ENCODE data around the gene ETV5. TPM values are rescaled to one million over a fixed set of nuclear protein-coding genes. Genes with fewer than 3 reads are reported as not detected.

ETV5 gene
- total and polyA plus RNA-seq, 2 of the 4 experiments (the other 2 are of a cell fraction), result 15.7 to 20.1 TPM

GRCh38 chr3:186080849-186081438 is 27.9 kb downstream of the ETV5 start:
- CTCF ChIA-PET, result no interaction called here
- no peak overlapping the region for H3K18ac ChIP-seq (ENCODE audit: low read depth, low read length)
- no CpG with 5 or more reads among the region's 5 CpGs for WGBS, 2 experiments (ENCODE audit: extremely low coverage in 2 of 2, insufficient read length in 1 of 2)

More at GRCh38 chr3:186080849-186081438, 27.9 kb downstream of the ETV5 start:
- intact Hi-C loops (cut with micrococcal nuclease), result no loop called here
- H3K27ac ChIP-seq (ENCODE audit: insufficient read depth, low read length), result no peak overlapping the region
- H3K27me3 ChIP-seq (ENCODE audit: control insufficient read depth, insufficient read depth, low read length), result no peaks in the 10 kb centered on the region
- no peak overlapping the region for H4K8ac ChIP-seq (ENCODE audit: low read depth in 2 of 2, low read length in 2 of 2)
- no peak overlapping the region for H2BK5ac ChIP-seq (ENCODE audit: low read depth, low read length, poor library complexity, severe bottlenecking)
- no peak overlapping the region for H2AFZ ChIP-seq (replicated peaks; ENCODE audit: low read length, poor library complexity)
- no peak overlapping the region for H3K4me2 ChIP-seq (ENCODE audit: low read depth, low read length)
- no peak overlapping the region for H3K23ac ChIP-seq (ENCODE audit: low read depth, low read length)
- no peak overlapping the region for H2BK20ac ChIP-seq (ENCODE audit: low read depth, low read length)
- no peak overlapping the region for H2AK5ac ChIP-seq (ENCODE audit: low read depth, low read length)
- no peak overlapping the region for H3K9ac ChIP-seq (ENCODE audit: low read depth, low read length)
- in situ Hi-C loops (cut with MboI; ENCODE audit: low sequenced_read_pairs), result no loop called here
- DNase-seq, result no peak
- BruUV-seq (replicated peaks), result no TSS peak
- peaks cover 15% of the 10 kb centered on the region for H3K36me3 ChIP-seq (ENCODE audit: control insufficient read depth, insufficient read depth, low read length)
- dilution Hi-C loops (cut with HindIII; ENCODE audit: low sequenced_read_pairs, unreplicated experiment), result no loop called here
- peaks cover 2% of the 10 kb centered on the region for H3K4me1 ChIP-seq (ENCODE audit: control insufficient read depth, insufficient read depth, low read length)
- H4K91ac ChIP-seq (ENCODE audit: insufficient read depth, low read depth, low read length), result no peak overlapping the region
- no peak overlapping the region for H3K56ac ChIP-seq (ENCODE audit: extremely low read depth, insufficient read depth, low read length)
- H4K20me1 ChIP-seq (ENCODE audit: insufficient read depth, low read length), result no peaks in the 10 kb centered on the region
- H3K79me1 ChIP-seq (ENCODE audit: low read depth in 1 of 2, low read length in 2 of 2), result peaks cover 20 to 28% of the 10 kb centered on the region in 2 experiments
- peaks cover 2% of the 10 kb centered on the region; the same call in 1 of the 2 replicates for H3K9me1 ChIP-seq (ENCODE audit: insufficient read depth, low read length)
- H3K4me3 ChIP-seq (ENCODE audit: insufficient read depth, low read depth, low read length), result no peak overlapping the region
- H2AK9ac ChIP-seq (replicated peaks; ENCODE audit: low read depth, low read length, poor library complexity), result no peak overlapping the region
- no peak overlapping the region for H2BK15ac ChIP-seq (ENCODE audit: low read depth, low read length)
- ATAC-seq (ENCODE audit: low read depth), result no peak
- H4K5ac ChIP-seq (ENCODE audit: low read depth, low read length), result no peak overlapping the region
- no peak overlapping the region for H3K14ac ChIP-seq (replicated peaks; ENCODE audit: low read depth, low read length)
- no peaks in the 10 kb centered on the region for H3K9me3 ChIP-seq (ENCODE audit: control insufficient read depth, insufficient read depth, low read length)
- TF ChIP-seq SMC3 (IDR thresholded peaks at IDR 0.05; ENCODE audit: low read depth, low read length), result no peak
- TF ChIP-seq CEBPB (IDR thresholded peaks at IDR 0.05; ENCODE audit: low read depth, low read length), result no peak
- TF ChIP-seq BHLHE40 (IDR thresholded peaks at IDR 0.05; ENCODE audit: low read depth, low read length), result no peak
- no peak for TF ChIP-seq USF2 (IDR thresholded peaks at IDR 0.05; ENCODE audit: low read depth, low read length)
- no peak for TF ChIP-seq POLR2A (IDR thresholded peaks at IDR 0.05; ENCODE audit: low read depth, low read length)
- no peak for TF ChIP-seq ELK1 (IDR thresholded peaks at IDR 0.05; ENCODE audit: borderline replicate concordance, low read depth, low read length)
- no peak overlapping the region for H2BK120ac ChIP-seq (ENCODE audit: low read depth, low read length)
- POLR2A ChIA-PET (ENCODE audit: unreplicated experiment), result no interaction called here
- no peak overlapping the region for H3K4ac ChIP-seq (ENCODE audit: low read depth, low read length)

Data from IMR-90 (cell line).